ENCODE results near the gene MBOAT7. TPM values are rescaled to one million over a fixed set of nuclear protein-coding genes. Genes with fewer than 3 reads are reported as not detected.
A peak's percentile ranks its signal among the peaks of the same experiment; 100 is the strongest.
"Not testable (repeated sequence)": the region's sequence is repeated elsewhere in the genome, so short reads cannot be mapped to it uniquely, and the experiment has no call there.

The MBOAT7 gene
- total RNA-seq, 2 donors from 2014 or later = 18.4 to 24.5 TPM

GRCh38 chr19:54207193-54207592 is 17.8 kb upstream of the MBOAT7 start:
- not testable (repeated sequence) for H3K9me3 ChIP-seq (ENCODE audit: control insufficient read depth, low read length, poor library complexity, severe bottlenecking); ATAC-seq; DNase-seq; H3K27me3 Mint-ChIP-seq
- Mint-ChIP-seq H3K4me1 (peaks cover 58% of the 10 kb centered on the region), H3K27ac (peak overlapping the region; percentile 95), H3K4me3 (peak overlapping the region; percentile 28), H3K36me3 (ENCODE audit: low read depth) (peaks cover 10% of the 10 kb centered on the region)

GRCh38 chr19:54206831-54207177 is 17.4 kb upstream of the MBOAT7 start:
- H3K4me3 Mint-ChIP-seq = peak overlapping the region; percentile 21
- H3K27ac Mint-ChIP-seq = peak overlapping the region; percentile 95
- DNase-seq (no peak), ATAC-seq (no peak)
- H3K4me1 Mint-ChIP-seq = peaks cover 60% of the 10 kb centered on the region
- H3K36me3 Mint-ChIP-seq (ENCODE audit: low read depth) = peaks cover 10% of the 10 kb centered on the region
- H3K9me3 ChIP-seq (ENCODE audit: control insufficient read depth, low read length, poor library complexity, severe bottlenecking) = no peaks in the 10 kb centered on the region
- no peaks in the 10 kb centered on the region for H3K27me3 Mint-ChIP-seq

- Mint-ChIP-seq H3K4me3 (no peak overlapping the region), H3K27ac (peak overlapping the region; percentile 95), H3K36me3 (ENCODE audit: low read depth) (peaks cover 10% of the 10 kb centered on the region), H3K4me1 (peaks cover 64% of the 10 kb centered on the region), H3K27me3 (no peaks in the 10 kb centered on the region)
- ATAC-seq (no peak), DNase-seq (no peak)
- no peaks in the 10 kb centered on the region for H3K9me3 ChIP-seq (ENCODE audit: control insufficient read depth, low read length, poor library complexity, severe bottlenecking)
These were observed 16.9 kb upstream of the MBOAT7 start for GRCh38 chr19:54206030-54206830.

- ATAC-seq = no peak
- peak overlapping the region; percentile 71 for H3K4me3 Mint-ChIP-seq
- peaks cover 60% of the 10 kb centered on the region for H3K4me1 Mint-ChIP-seq
- H3K9me3 ChIP-seq (ENCODE audit: control insufficient read depth, low read length, poor library complexity, severe bottlenecking) = no peaks in the 10 kb centered on the region
- peaks cover 5% of the 10 kb centered on the region for H3K27me3 Mint-ChIP-seq
- peaks cover 12% of the 10 kb centered on the region for H3K36me3 Mint-ChIP-seq (ENCODE audit: low read depth)
- H3K27ac Mint-ChIP-seq = peak overlapping the region; percentile 100
- DNase-seq = no peak
These were observed 15.5 kb upstream of the MBOAT7 start for GRCh38 chr19:54204767-54205468.

GRCh38 chr19:54203151-54203611 is 13.8 kb upstream of the MBOAT7 start:
- no peaks in the 10 kb centered on the region for H3K9me3 ChIP-seq (ENCODE audit: control insufficient read depth, low read length, poor library complexity, severe bottlenecking)
- H3K36me3 Mint-ChIP-seq (ENCODE audit: low read depth) = peaks cover 12% of the 10 kb centered on the region
- ATAC-seq = no peak
- H3K27ac Mint-ChIP-seq = peak overlapping the region; percentile 100
- H3K4me3 Mint-ChIP-seq = peak overlapping the region; percentile 73
- peaks cover 47% of the 10 kb centered on the region for H3K4me1 Mint-ChIP-seq
- DNase-seq = no peak
- peaks cover 5% of the 10 kb centered on the region for H3K27me3 Mint-ChIP-seq

- ATAC-seq (no peak), DNase-seq (no peak)
- peak overlapping the region; percentile 100 for H3K27ac Mint-ChIP-seq
- peaks cover 40% of the 10 kb centered on the region for H3K4me1 Mint-ChIP-seq
- H3K36me3 Mint-ChIP-seq (ENCODE audit: low read depth) = peaks cover 8% of the 10 kb centered on the region
- peaks cover 5% of the 10 kb centered on the region for H3K27me3 Mint-ChIP-seq
- peak overlapping the region; percentile 99 for H3K4me3 Mint-ChIP-seq
- no peaks in the 10 kb centered on the region for H3K9me3 ChIP-seq (ENCODE audit: control insufficient read depth, low read length, poor library complexity, severe bottlenecking)
These were observed 12.6 kb upstream of the MBOAT7 start for GRCh38 chr19:54201980-54202379.

GRCh38 chr19:54201172-54201701 is 11.9 kb upstream of the MBOAT7 start:
- Mint-ChIP-seq H3K36me3 (ENCODE audit: low read depth) (peaks cover 8% of the 10 kb centered on the region), H3K4me3 (peak overlapping the region; percentile 99), H3K27ac (peak overlapping the region; percentile 100), H3K4me1 (peaks cover 40% of the 10 kb centered on the region), H3K27me3 (peaks cover 5% of the 10 kb centered on the region)
- ATAC-seq = no peak
- H3K9me3 ChIP-seq (ENCODE audit: control insufficient read depth, low read length, poor library complexity, severe bottlenecking) = no peaks in the 10 kb centered on the region
- DNase-seq = no peak

GRCh38 chr19:54199401-54199800 is 10.0 kb upstream of the MBOAT7 start:
- peaks cover 5% of the 10 kb centered on the region for H3K27me3 Mint-ChIP-seq
- H3K36me3 Mint-ChIP-seq (ENCODE audit: low read depth) = peaks cover 5% of the 10 kb centered on the region
- peak overlapping the region; percentile 100 for H3K27ac Mint-ChIP-seq
- no peaks in the 10 kb centered on the region for H3K9me3 ChIP-seq (ENCODE audit: control insufficient read depth, low read length, poor library complexity, severe bottlenecking)
- H3K4me3 Mint-ChIP-seq = peak overlapping the region; percentile 60
- ATAC-seq (no peak), DNase-seq (no peak)
- H3K4me1 Mint-ChIP-seq = peaks cover 31% of the 10 kb centered on the region

- Mint-ChIP-seq H3K27me3 (peaks cover 5% of the 10 kb centered on the region), H3K4me3 (no peak overlapping the region), H3K4me1 (peaks cover 18% of the 10 kb centered on the region), H3K27ac (no peak overlapping the region), H3K36me3 (ENCODE audit: low read depth) (peaks cover 5% of the 10 kb centered on the region)
- DNase-seq (no peak), ATAC-seq (no peak)
- H3K9me3 ChIP-seq (ENCODE audit: control insufficient read depth, low read length, poor library complexity, severe bottlenecking) = no peaks in the 10 kb centered on the region
These were observed 7.7 kb upstream of the MBOAT7 start for GRCh38 chr19:54197121-54197520.

GRCh38 chr19:54196536-54196935 is 7.2 kb upstream of the MBOAT7 start:
- peaks cover 19% of the 10 kb centered on the region for H3K4me1 Mint-ChIP-seq
- no peak for DNase-seq
- peaks cover 5% of the 10 kb centered on the region for H3K36me3 Mint-ChIP-seq (ENCODE audit: low read depth)
- peaks cover 5% of the 10 kb centered on the region for H3K27me3 Mint-ChIP-seq
- H3K27ac Mint-ChIP-seq = no peak overlapping the region
- H3K4me3 Mint-ChIP-seq = no peak overlapping the region
- ATAC-seq = no peak
- no peaks in the 10 kb centered on the region for H3K9me3 ChIP-seq (ENCODE audit: control insufficient read depth, low read length, poor library complexity, severe bottlenecking)

GRCh38 chr19:54194463-54194862 is 5.1 kb upstream of the MBOAT7 start:
- H3K4me3 Mint-ChIP-seq; H3K27me3 Mint-ChIP-seq; H3K27ac Mint-ChIP-seq; ATAC-seq; H3K9me3 ChIP-seq (ENCODE audit: control insufficient read depth, low read length, poor library complexity, severe bottlenecking); H3K36me3 Mint-ChIP-seq (ENCODE audit: low read depth); DNase-seq: not testable (repeated sequence)
- H3K4me1 Mint-ChIP-seq = peaks cover 14% of the 10 kb centered on the region

GRCh38 chr19:54193011-54193410 is 3.6 kb upstream of the MBOAT7 start:
- no peaks in the 10 kb centered on the region for H3K27me3 Mint-ChIP-seq
- H3K4me1 Mint-ChIP-seq = peaks cover 14% of the 10 kb centered on the region
- DNase-seq (no peak), ATAC-seq (no peak)
- peak overlapping the region; percentile 99 for H3K4me3 Mint-ChIP-seq
- H3K9me3 ChIP-seq (ENCODE audit: control insufficient read depth, low read length, poor library complexity, severe bottlenecking) = no peaks in the 10 kb centered on the region
- no peaks in the 10 kb centered on the region for H3K36me3 Mint-ChIP-seq (ENCODE audit: low read depth)
- no peak overlapping the region for H3K27ac Mint-ChIP-seq

GRCh38 chr19:54191811-54192453 is 2.6 kb upstream of the MBOAT7 start:
- Mint-ChIP-seq H3K27me3 (no peaks in the 10 kb centered on the region), H3K4me1 (peaks cover 24% of the 10 kb centered on the region), H3K4me3 (peak overlapping the region; percentile 99), H3K27ac (peak overlapping the region; percentile 99), H3K36me3 (ENCODE audit: low read depth) (no peaks in the 10 kb centered on the region)
- DNase-seq = no peak
- H3K9me3 ChIP-seq (ENCODE audit: control insufficient read depth, low read length, poor library complexity, severe bottlenecking) = no peaks in the 10 kb centered on the region
- ATAC-seq = no peak
